Small intestine (tissue), 7 donors: Measurements from ENCODE around the gene RNF145. TPM values are rescaled to one million over a fixed set of nuclear protein-coding genes. Genes with fewer than 3 reads are reported as not detected.
A peak's percentile ranks its signal among the peaks of the same experiment; 100 is the strongest.
"Not testable (repeated sequence)": the region's sequence is repeated elsewhere in the genome, so short reads cannot be mapped to it uniquely, and the experiment has no call there.

ENCODE experiments used
- DNase-seq, 2 donors: peaks; one replicate each; pipeline versions ENCODE4 v3.0.0 to v3.0.0-alpha.2; 2013
- FAIRE-seq: peaks from 2 replicates; lab custom pipeline; 2012; peaks lifted over from hg19 to GRCh38; lab: Jason Lieb, UNC
- H3K27ac ChIP-seq, 3 donors: one replicate each; pipeline ENCODE4 v1.5.1; 2013; ENCODE audit warnings: low read length in 2 of 3, mild to moderate bottlenecking in 2 of 3, control low read depth in 1 of 3, inconsistent platforms in 1 of 3, low read depth in 1 of 3, moderate library complexity in 1 of 3
- H3K27me3 ChIP-seq, 3 donors: one replicate each; pipeline ENCODE4 v1.6.1; 2013; ENCODE audit warnings: low read length in 3 of 3, inconsistent platforms in 1 of 3; ENCODE audit not compliant: control insufficient read depth in 3 of 3, insufficient read depth in 3 of 3
- H3K36me3 ChIP-seq, 3 donors: one replicate each; pipeline ENCODE4 v1.6.1; 2013; ENCODE audit warnings: low read length in 3 of 3, inconsistent platforms in 1 of 3, low read depth in 1 of 3, mild to moderate bottlenecking in 1 of 3, moderate library complexity in 1 of 3; ENCODE audit not compliant: control insufficient read depth in 3 of 3, insufficient read depth in 2 of 3
- H3K4me1 ChIP-seq, 3 donors: one replicate each; pipeline ENCODE4 v1.6.1; 2013; ENCODE audit warnings: low read length in 2 of 3, inconsistent platforms in 1 of 3, low read depth in 1 of 3, mild to moderate bottlenecking in 1 of 3, moderate library complexity in 1 of 3; ENCODE audit not compliant: control insufficient read depth in 3 of 3, insufficient read depth in 2 of 3
- H3K4me3 ChIP-seq, 3 donors: one replicate each; pipeline ENCODE4 v1.5.1; 2013; ENCODE audit warnings: low read length in 3 of 3, control low read depth in 1 of 3, inconsistent platforms in 1 of 3, low read depth in 1 of 3, mild to moderate bottlenecking in 1 of 3, moderate library complexity in 1 of 3
- H3K9me3 ChIP-seq, 2 donors: one replicate each; pipeline ENCODE4 v1.6.1; 2013; ENCODE audit warnings: low read depth in 1 of 2, low read length in 1 of 2; ENCODE audit not compliant: control insufficient read depth in 2 of 2, insufficient read depth in 1 of 2
- WGBS, 3 donors: extraction: QIAGEN DNeasy Blood & Tissue Kit; methylation state at CpG; one replicate each; pipeline ENCODE4 v1.1.7; 2013; 5-methylcytosine and 5-hydroxymethylcytosine counted together
- polyA plus RNA-seq, 4 donors: library from polyadenylated mRNA; stranded (reverse) in 3 of 4; unstranded in 1 of 4; fragments of 200-250 nt in 3 of 4; fragments of 120-200 nt in 1 of 4; gene quantifications; one replicate each; pipeline versions ENCODE4 v1.2.1 to v1.2.3, GENCODE V29; 2013
- donor health status: healthy with polysubstance abuse.
- donor health status: control.
- donor health status: control.
- donor health status: Bipolar disorder and iron deficiency.
- donor health status: healthy.

Gene RNF145
- polyA plus RNA-seq, 4 donors: 6.5 to 47.3 (median 23.1) TPM

- H3K27me3 ChIP-seq, H3K4me3 ChIP-seq, H3K36me3 ChIP-seq, FAIRE-seq, H3K4me1 ChIP-seq, H3K27ac ChIP-seq, DNase-seq, H3K9me3 ChIP-seq: not testable (repeated sequence)
- WGBS, 3 donors: 71 to 81% (median 76%) methylated on average over 5 of the region's 5 CpGs
These were observed 18.7 kb upstream of the RNF145 start for GRCh38 chr5:159228097-159228496.

GRCh38 chr5:159227452-159227851 lies 18.1 kb upstream of the RNF145 start:
- 76 to 89% (median 87%) methylated on average over 3 of the region's 3 CpGs for WGBS, 3 donors
- no peak overlapping the region for H3K27ac ChIP-seq
- no peaks in the 10 kb centered on the region for H3K9me3 ChIP-seq
- no peaks in the 10 kb centered on the region for H3K27me3 ChIP-seq
- DNase-seq (no peak), FAIRE-seq (no peak)
- H3K4me1 ChIP-seq: no peaks in the 10 kb centered on the region
- H3K4me3 ChIP-seq: no peak overlapping the region
- no peaks in the 10 kb centered on the region for H3K36me3 ChIP-seq

GRCh38 chr5:159226451-159226850 lies 17.1 kb upstream of the RNF145 start:
- no peak overlapping the region for H3K4me3 ChIP-seq
- H3K27ac ChIP-seq: no peak overlapping the region
- no peaks in the 10 kb centered on the region for H3K36me3 ChIP-seq
- H3K27me3 ChIP-seq: no peaks in the 10 kb centered on the region
- no peaks in the 10 kb centered on the region for H3K4me1 ChIP-seq
- FAIRE-seq (no peak), DNase-seq (peak; percentile 38 to 55)
- no peaks in the 10 kb centered on the region for H3K9me3 ChIP-seq

- no peak for DNase-seq
- no peaks in the 10 kb centered on the region for H3K36me3 ChIP-seq
- H3K27me3 ChIP-seq: no peaks in the 10 kb centered on the region
- FAIRE-seq: no peak
- no peak overlapping the region for H3K27ac ChIP-seq
- WGBS, 3 donors: 70 to 88% (median 88%) methylated on average over 2 of the region's 2 CpGs
- H3K9me3 ChIP-seq: no peaks in the 10 kb centered on the region
- H3K4me1 ChIP-seq: no peaks in the 10 kb centered on the region
- H3K4me3 ChIP-seq: no peak overlapping the region
These were observed 15.1 kb upstream of the RNF145 start for GRCh38 chr5:159224471-159224870.

GRCh38 chr5:159223469-159223868 lies 14.1 kb upstream of the RNF145 start:
- 81 to 97% (median 95%) methylated on average over 3 of the region's 3 CpGs for WGBS, 3 donors
- Histone ChIP-seq H3K4me1 (peaks cover 0 to 2% (median 0%) of the 10 kb centered on the region in 3 donors), H3K27ac (no peak overlapping the region), H3K4me3 (no peak overlapping the region), H3K27me3 (no peaks in the 10 kb centered on the region), H3K9me3 (no peaks in the 10 kb centered on the region), H3K36me3 (no peaks in the 10 kb centered on the region)
- FAIRE-seq (no peak), DNase-seq (no peak)

GRCh38 chr5:159220206-159220605 lies 10.9 kb upstream of the RNF145 start:
- no peaks in the 10 kb centered on the region for H3K36me3 ChIP-seq
- 56 to 80% (median 66%) methylated on average over 5 of the region's 5 CpGs for WGBS, 3 donors
- H3K27ac ChIP-seq: no peak overlapping the region
- H3K4me3 ChIP-seq: no peak overlapping the region
- FAIRE-seq (no peak), DNase-seq (no peak)
- no peaks in the 10 kb centered on the region for H3K27me3 ChIP-seq
- H3K4me1 ChIP-seq: peaks cover 0 to 2% (median 0%) of the 10 kb centered on the region in 3 donors
- H3K9me3 ChIP-seq: no peaks in the 10 kb centered on the region

GRCh38 chr5:159218595-159219023 lies 9.3 kb upstream of the RNF145 start:
- H3K4me3 ChIP-seq: no peak overlapping the region
- no peaks in the 10 kb centered on the region for H3K9me3 ChIP-seq
- no peaks in the 10 kb centered on the region for H3K36me3 ChIP-seq
- H3K27me3 ChIP-seq: no peaks in the 10 kb centered on the region
- no peak for FAIRE-seq
- peak; percentile 10 to 57 for DNase-seq
- H3K4me1 ChIP-seq: peaks cover 0 to 2% (median 0%) of the 10 kb centered on the region in 3 donors
- H3K27ac ChIP-seq: no peak overlapping the region
- 13 to 56% (median 30%) methylated on average over 2 of the region's 2 CpGs for WGBS, 3 donors

GRCh38 chr5:159217236-159217635 lies 7.9 kb upstream of the RNF145 start:
- WGBS, 3 donors: 71 to 82% (median 77%) methylated on average over 2 of the region's 2 CpGs
- FAIRE-seq (no peak), DNase-seq (no peak)
- H3K4me3 ChIP-seq: no peak overlapping the region
- no peaks in the 10 kb centered on the region for H3K36me3 ChIP-seq
- H3K9me3 ChIP-seq: no peaks in the 10 kb centered on the region
- H3K27ac ChIP-seq: no peak overlapping the region
- H3K27me3 ChIP-seq: no peaks in the 10 kb centered on the region
- peaks cover 0 to 2% (median 0%) of the 10 kb centered on the region in 3 donors for H3K4me1 ChIP-seq

- no peak overlapping the region for H3K27ac ChIP-seq
These were observed 7.1 kb upstream of the RNF145 start for GRCh38 chr5:159216454-159216853.

More at GRCh38 chr5:159216454-159216853, 7.1 kb upstream of the RNF145 start:
- FAIRE-seq: no peak
- DNase-seq: no peak
- H3K36me3 ChIP-seq: no peaks in the 10 kb centered on the region
- H3K4me1 ChIP-seq: peaks cover 0 to 8% (median 0%) of the 10 kb centered on the region in 3 donors
- 70 to 81% (median 80%) methylated on average over 2 of the region's 2 CpGs for WGBS, 3 donors
- H3K27me3 ChIP-seq: no peaks in the 10 kb centered on the region
- no peak overlapping the region for H3K4me3 ChIP-seq
- no peaks in the 10 kb centered on the region for H3K9me3 ChIP-seq
